Psoas muscle (tissue), 8 donors: ENCODE measurements around the gene DNASE2B. TPM values are rescaled to one million over a fixed set of nuclear protein-coding genes. Genes with fewer than 3 reads are reported as not detected.

Experiments used
- ATAC-seq, 4 donors: fragments of 200-7000 bp; cut with Tn5 transposase; one replicate each; pipeline ENCODE4 v1.9.1; 2020; ENCODE audit warnings: moderate library complexity in 3 of 4, mild to moderate bottlenecking in 2 of 4
- DNase-seq, 2 donors: peaks; one replicate each; pipeline ENCODE4 v3.0.0-alpha.2; 2020
- H3K27ac ChIP-seq: fragments of 200-600 bp; one replicate; pipeline ENCODE4 v1.8.0; 2022
- H3K27me3 ChIP-seq, 3 donors: fragments of 200-600 bp in 1 of 3; one replicate each; pipeline versions ENCODE4 v1.6.1 to v1.8.0; 2013 to 2022; ENCODE audit warnings: low read length in 2 of 3, mild to moderate bottlenecking in 2 of 3, moderate library complexity in 1 of 3; ENCODE audit not compliant: insufficient read depth in 3 of 3
- H3K36me3 ChIP-seq, 2 donors: fragments of 200-600 bp in 1 of 2; one replicate each; pipeline versions ENCODE4 v1.6.1 to v1.8.0; 2013 to 2022; ENCODE audit warnings: low read depth in 1 of 2, mild to moderate bottlenecking in 1 of 2, moderate library complexity in 1 of 2; ENCODE audit not compliant: insufficient read depth in 1 of 2
- H3K4me1 ChIP-seq: fragments of 200-600 bp; one replicate; pipeline ENCODE4 v1.8.0; 2022
- H3K4me3 ChIP-seq: fragments of 200-600 bp; one replicate; pipeline ENCODE4 v1.8.0; 2022; ENCODE audit warnings: mild to moderate bottlenecking
- H3K9me3 ChIP-seq: fragments of 200-600 bp; one replicate; pipeline ENCODE4 v1.8.0; 2022
- CTCF ChIP-seq: fragments of 200-600 bp; IDR thresholded peaks from one replicate; pipeline ENCODE4 v1.8.0; 2022; ENCODE audit warnings: antibody characterized with exemption
- WGBS, 3 donors: extraction: QIAGEN DNeasy Blood & Tissue Kit; methylation state at CpG; one replicate each; pipeline versions ENCODE4 v1.1.6 to v1.1.7; 2013; 5-methylcytosine and 5-hydroxymethylcytosine counted together
- intact Hi-C, 2 donors: fragments of 100-400 bp; cut with DNase I; formaldehyde crosslinking; loops; one replicate each; pipeline versions ENCODE4 v1.11.0 to v1.14.2; 2022
- polyA plus RNA-seq, 3 donors: library from polyadenylated mRNA; stranded (reverse); fragments of 200-250 nt; gene quantifications; one replicate each; pipeline ENCODE4 v1.2.3, GENCODE V29; 2013
- total RNA-seq, 4 donors: library from RNA; stranded (reverse); fragmentation: NEBNext Ultra II Directional in 2 of 4; extraction: Animal tissue kit (Norgen Biotek cat#: 25700) in 2 of 4; gene quantifications; one replicate each; pipeline versions ENCODE4 v1.2.1 to v1.2.4, GENCODE V29; 2021 to 2023
- donor health status: healthy with polysubstance abuse.
- donor health status: DM: no; HTN: no; CAD: no; lungs with moderate emphysema.
- donor health status: Bipolar disorder and iron deficiency.
- donor health status: healthy.
- donor health status: DM: yes; HTN: yes; CAD: no.
- donor health status: DM: no; HTN: no; CAD: no.
- donor health status: DM: no; HTN: no; CAD: no.
- donor health status: DM: yes; HTN: yes; CAD: no.

Gene DNASE2B
- total and polyA plus RNA-seq, 7 donors: 0.18 to 3.1 (median 0.84) TPM; not detected in 2

- DNase-seq (no peak), ATAC-seq (peak in 1 of 4 donors; percentile 49)
- 69 to 75% (median 71%) methylated on average over 6 of the region's 6 CpGs for WGBS, 3 donors
- Histone ChIP-seq H3K4me3 (peak overlapping the region; percentile 53), H3K36me3 (no peaks in the 10 kb centered on the region), H3K4me1 (no peaks in the 10 kb centered on the region), H3K27ac (no peak overlapping the region), H3K27me3 (no peaks in the 10 kb centered on the region), H3K9me3 (no peaks in the 10 kb centered on the region)
- intact Hi-C loops: loop anchor here (2.0 to 10.0 kb wide), 5 partner anchors 132 to 502 kb away; partner anchors contain the start of gene SAMD13 (in 1 of the 2)
- no peak for TF ChIP-seq CTCF
These were observed 35.9 kb downstream of the DNASE2B start for GRCh38 chr1:84434081-84434769.

GRCh38 chr1:84434801-84435549 is 36.7 kb downstream of the DNASE2B start:
- H3K27ac ChIP-seq: no peak overlapping the region
- no peak overlapping the region for H3K4me3 ChIP-seq
- TF ChIP-seq CTCF: no peak
- DNase-seq (no peak), ATAC-seq (no peak)
- H3K4me1 ChIP-seq: no peaks in the 10 kb centered on the region
- intact Hi-C loops: loop anchor here (2.0 to 10.0 kb wide), 7 partner anchors 133 to 503 kb away; partner anchors contain the start of genes PRKACB (in 1 of the 2) and SAMD13 (in 1 of the 2)
- H3K36me3 ChIP-seq: no peaks in the 10 kb centered on the region
- H3K27me3 ChIP-seq: no peaks in the 10 kb centered on the region
- no peaks in the 10 kb centered on the region for H3K9me3 ChIP-seq
- 34 to 43% (median 37%) methylated on average over 4 of the region's 4 CpGs for WGBS, 3 donors

- 64 to 79% (median 73%) methylated on average over 5 of the region's 5 CpGs for WGBS, 3 donors
These were observed 38.8 kb downstream of the DNASE2B start for GRCh38 chr1:84436876-84437655.

More at GRCh38 chr1:84436876-84437655, 38.8 kb downstream of the DNASE2B start:
- no peak for TF ChIP-seq CTCF
- ATAC-seq (no peak), DNase-seq (no peak)
- no peaks in the 10 kb centered on the region for H3K4me1 ChIP-seq
- H3K4me3 ChIP-seq: no peak overlapping the region
- H3K27me3 ChIP-seq: no peaks in the 10 kb centered on the region
- no peaks in the 10 kb centered on the region for H3K36me3 ChIP-seq
- H3K9me3 ChIP-seq: no peaks in the 10 kb centered on the region
- intact Hi-C loops: loop anchor here (5.0 to 10.0 kb wide), 5 partner anchors 168 to 505 kb away; partner anchors contain the start of gene PRKACB (in 1 of the 2)
- H3K27ac ChIP-seq: no peak overlapping the region
